OCI-LY7 (cell line): ENCODE data around the gene STX17. TPM values are rescaled to one million over a fixed set of nuclear protein-coding genes. Genes with fewer than 3 reads are reported as not detected.

Experiments used
- BruUV-seq: library from RNA; stranded (reverse); fragments of 400-500 nt; replicated peaks from 2 replicates; lab custom pipeline; 2021; lab: Mats Ljungman, UMichigan
- CTCF ChIA-PET: fragments of 300-600 bp; sonication (Branson Sonifier 250); formaldehyde crosslinking; loops from one replicate; lab custom pipeline; 2022; ENCODE audit warnings: antibody characterized with exemption; ENCODE audit not compliant: unreplicated experiment; lab: Charles Lee
- POLR2A ChIA-PET: fragments of 300-600 bp; sonication (Branson Sonifier 250); formaldehyde crosslinking; loops from one replicate; lab custom pipeline; 2022; ENCODE audit warnings: antibody characterized with exemption; lab: Charles Lee
- DNase-seq: peaks from one replicate; pipeline ENCODE4 v3.0.0-alpha.2; 2015; ENCODE audit warnings: low spot score
- H2AFZ ChIP-seq: fragments of 200-600 bp; sonication (generic), shearing (Covaris generic); 2 replicates; pipeline ENCODE4 v1.6.1; 2014; ENCODE audit warnings: mild to moderate bottlenecking, antibody characterized with exemption, low read length, moderate library complexity
- H3K27ac ChIP-seq: fragments of 200-600 bp; sonication (generic); 2 replicates; pipeline ENCODE4 v1.5.1; 2014; ENCODE audit warnings: mixed run types, low read depth, mild to moderate bottlenecking, moderate library complexity, low read length, inconsistent platforms; ENCODE audit not compliant: poor library complexity, severe bottlenecking
- H3K36me3 ChIP-seq: fragments of 200-600 bp; sonication (generic); 2 replicates; pipeline ENCODE4 v1.6.1; 2014; ENCODE audit warnings: mild to moderate bottlenecking, antibody characterized with exemption, low read length, moderate library complexity, mixed read lengths; ENCODE audit not compliant: insufficient read depth
- H3K4me1 ChIP-seq: fragments of 200-600 bp; sonication (generic); 2 replicates; pipeline ENCODE4 v1.5.1; 2014; ENCODE audit warnings: mild to moderate bottlenecking, low read length; ENCODE audit not compliant: insufficient read depth, poor library complexity, severe bottlenecking
- H3K4me2 ChIP-seq: fragments of 200-600 bp; sonication (generic); 2 replicates; pipeline ENCODE4 v1.6.1; 2014; ENCODE audit warnings: mild to moderate bottlenecking, low read length
- H3K4me3 ChIP-seq: fragments of 200-600 bp; sonication (generic); 2 replicates; pipeline ENCODE4 v1.5.1; 2014; ENCODE audit warnings: mild to moderate bottlenecking, low read depth, low read length; ENCODE audit not compliant: poor library complexity, severe bottlenecking
- H3K79me2 ChIP-seq: fragments of 200-600 bp; sonication (generic); 2 replicates; pipeline ENCODE4 v1.6.1; 2016; ENCODE audit warnings: low read depth, mild to moderate bottlenecking, low read length, moderate library complexity, mixed read lengths; ENCODE audit not compliant: insufficient read depth
- H3K9me2 ChIP-seq: fragments of 200-600 bp; sonication (generic); 2 replicates; pipeline ENCODE4 v1.6.1; 2016; ENCODE audit warnings: mild to moderate bottlenecking, low read length, mixed read lengths; ENCODE audit not compliant: insufficient read depth
- H3K9me3 ChIP-seq: fragments of 200-600 bp; sonication (generic); 2 replicates; pipeline ENCODE4 v1.6.1; 2014; ENCODE audit warnings: mild to moderate bottlenecking, mixed run types, low read length, mixed read lengths
- H4K20me1 ChIP-seq: fragments of 200-600 bp; sonication (generic); 2 replicates; pipeline ENCODE4 v1.6.1; 2014; ENCODE audit warnings: mild to moderate bottlenecking, antibody characterized with exemption, low read length, moderate library complexity, mixed read lengths; ENCODE audit not compliant: insufficient read depth
- EZH2phosphoT487 ChIP-seq: fragments of 200-600 bp; sonication (generic); IDR thresholded peaks from 2 replicates; pipeline ENCODE4 v1.6.1; 2018; ENCODE audit warnings: low read depth, borderline replicate concordance, mild to moderate bottlenecking, mixed run types, antibody characterized with exemption, low read length, moderate library complexity, mixed read lengths
- intact Hi-C: fragments of 100-400 bp; cut with micrococcal nuclease; formaldehyde crosslinking; loops from one replicate; pipeline ENCODE4 v1.10.0; 2022; ENCODE audit not compliant: unreplicated experiment
- total RNA-seq, 2 experiments: library from RNA; depleted of rRNA in 1 of 2; stranded (reverse); fragments of >200 nt in 1 of 2; shearing (Covaris generic) in 1 of 2; gene quantifications; 2 replicates each; pipeline ENCODE4 v1.2.3, GENCODE V29; 2014 to 2022
- TF ChIP-seq, protein P1 (sequence below): fragments of 200-600 bp; sonication (generic); conservative IDR thresholded peaks from 2 replicates; pipeline ENCODE4 v1.5.1; 2014; ENCODE audit warnings: mild to moderate bottlenecking, antibody characterized with exemption, low read length, moderate library complexity, mixed read lengths

STX17 gene
- total RNA-seq, 2 experiments from 2014 or later, result 12.1 to 21.5 TPM

DNA sequence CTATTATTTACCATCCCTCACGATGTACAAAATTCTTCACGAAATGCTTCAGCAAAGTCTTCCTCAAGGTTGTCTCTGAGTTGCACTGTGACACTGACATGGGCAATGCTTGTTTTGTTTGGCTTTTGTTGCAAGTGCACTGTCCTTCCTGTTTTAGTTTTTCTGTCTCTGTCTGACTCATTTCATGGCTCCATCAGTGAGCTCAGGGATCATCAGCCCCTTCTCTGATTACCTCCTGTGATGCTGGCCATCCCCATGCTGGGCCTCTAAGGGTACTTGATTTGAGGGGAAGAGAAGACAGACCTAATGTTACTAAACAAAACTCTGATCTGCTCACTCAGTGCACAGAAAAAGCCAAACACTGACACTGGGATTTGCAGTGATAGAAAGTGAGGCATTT, 37.6 kb upstream of the STX17 start:
- CTCF ChIA-PET, result no interaction called here
- no peak overlapping the region for H3K27ac ChIP-seq
- BruUV-seq, result no TSS peak
- no peaks in the 10 kb centered on the region for H3K36me3 ChIP-seq
- no peaks in the 10 kb centered on the region for H3K9me3 ChIP-seq
- H3K4me1 ChIP-seq, result no peaks in the 10 kb centered on the region
- no peak for DNase-seq
- intact Hi-C loops, result no loop called here
- H4K20me1 ChIP-seq, result no peaks in the 10 kb centered on the region
- H3K4me2 ChIP-seq, result no peak overlapping the region
- no peak for TF ChIP-seq EZH2phosphoT487
- TF ChIP-seq, protein P1, sequence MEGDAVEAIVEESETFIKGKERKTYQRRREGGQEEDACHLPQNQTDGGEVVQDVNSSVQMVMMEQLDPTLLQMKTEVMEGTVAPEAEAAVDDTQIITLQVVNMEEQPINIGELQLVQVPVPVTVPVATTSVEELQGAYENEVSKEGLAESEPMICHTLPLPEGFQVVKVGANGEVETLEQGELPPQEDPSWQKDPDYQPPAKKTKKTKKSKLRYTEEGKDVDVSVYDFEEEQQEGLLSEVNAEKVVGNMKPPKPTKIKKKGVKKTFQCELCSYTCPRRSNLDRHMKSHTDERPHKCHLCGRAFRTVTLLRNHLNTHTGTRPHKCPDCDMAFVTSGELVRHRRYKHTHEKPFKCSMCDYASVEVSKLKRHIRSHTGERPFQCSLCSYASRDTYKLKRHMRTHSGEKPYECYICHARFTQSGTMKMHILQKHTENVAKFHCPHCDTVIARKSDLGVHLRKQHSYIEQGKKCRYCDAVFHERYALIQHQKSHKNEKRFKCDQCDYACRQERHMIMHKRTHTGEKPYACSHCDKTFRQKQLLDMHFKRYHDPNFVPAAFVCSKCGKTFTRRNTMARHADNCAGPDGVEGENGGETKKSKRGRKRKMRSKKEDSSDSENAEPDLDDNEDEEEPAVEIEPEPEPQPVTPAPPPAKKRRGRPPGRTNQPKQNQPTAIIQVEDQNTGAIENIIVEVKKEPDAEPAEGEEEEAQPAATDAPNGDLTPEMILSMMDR, result no peak
- no peak overlapping the region for H2AFZ ChIP-seq
- no peaks in the 10 kb centered on the region for H3K9me2 ChIP-seq
- H3K4me3 ChIP-seq, result no peak overlapping the region
- no peaks in the 10 kb centered on the region for H3K79me2 ChIP-seq
- POLR2A ChIA-PET, result no interaction called here

DNA sequence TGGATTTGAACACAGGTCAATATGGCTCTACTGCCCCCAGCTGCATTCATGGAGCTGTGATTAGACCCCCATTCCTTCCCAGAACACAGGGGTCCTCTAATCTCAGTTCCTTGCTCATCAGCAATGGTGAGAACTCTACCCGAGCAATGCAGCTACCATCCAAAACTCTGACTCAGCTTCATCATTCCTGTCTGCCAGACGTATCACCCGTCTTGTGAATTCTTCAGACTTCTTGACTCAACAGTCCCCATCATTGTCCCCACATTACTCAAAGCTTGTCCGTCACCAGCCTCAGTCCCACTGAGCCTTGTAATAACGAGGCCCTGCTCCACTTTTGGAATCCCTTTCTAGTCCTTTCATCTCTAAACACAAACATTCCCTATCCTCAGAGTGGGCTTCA, 36.3 kb upstream of the STX17 start:
- CTCF ChIA-PET, result no interaction called here
- no TSS peak for BruUV-seq
- Histone ChIP-seq H3K4me2 (no peak overlapping the region), H3K79me2 (no peaks in the 10 kb centered on the region), H3K4me1 (no peaks in the 10 kb centered on the region), H3K36me3 (no peaks in the 10 kb centered on the region), H4K20me1 (no peaks in the 10 kb centered on the region), H3K9me3 (no peaks in the 10 kb centered on the region), H3K4me3 (no peak overlapping the region), H3K9me2 (no peaks in the 10 kb centered on the region), H2AFZ (no peak overlapping the region), H3K27ac (no peak overlapping the region)
- POLR2A ChIA-PET, result interaction anchor here (0.6 kb wide), 1 partner anchor 212 kb away, joined by 3 read pairs; no protein-coding TSS in a partner anchor
- intact Hi-C loops, result no loop called here
- TF ChIP-seq EZH2phosphoT487, result no peak
- TF ChIP-seq, protein P1, result no peak
- no peak for DNase-seq

DNA sequence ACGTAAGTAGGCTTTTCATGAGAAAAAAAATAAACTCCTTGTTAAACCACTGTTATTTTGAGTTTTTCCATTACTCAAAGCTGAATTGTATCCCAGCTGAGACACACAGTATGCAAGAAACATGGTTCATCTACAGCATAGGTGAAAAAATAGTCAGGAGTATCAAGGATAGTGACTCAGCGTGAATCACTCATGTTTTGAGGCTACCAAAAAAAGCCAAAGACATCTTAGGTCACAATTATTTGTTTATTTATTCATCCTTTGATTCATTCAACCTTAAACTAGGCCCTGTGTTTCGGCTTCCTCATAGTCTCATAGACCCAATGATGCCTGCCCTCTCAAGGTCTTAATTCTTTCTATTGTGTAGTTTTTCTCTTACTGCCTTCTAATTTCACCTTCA, 32.9 kb upstream of the STX17 start:
- POLR2A ChIA-PET, result interaction anchor here (1.0 kb wide), 1 partner anchor 14 kb away, joined by 3 read pairs; no protein-coding TSS in a partner anchor
- DNase-seq, result no peak
- BruUV-seq, result no TSS peak
- Histone ChIP-seq H4K20me1 (no peaks in the 10 kb centered on the region), H3K4me2 (no peak overlapping the region), H3K9me2 (no peaks in the 10 kb centered on the region), H3K4me1 (no peaks in the 10 kb centered on the region), H2AFZ (no peak overlapping the region), H3K36me3 (no peaks in the 10 kb centered on the region), H3K79me2 (no peaks in the 10 kb centered on the region), H3K27ac (no peak overlapping the region), H3K4me3 (no peak overlapping the region), H3K9me3 (no peaks in the 10 kb centered on the region)
- TF ChIP-seq, protein P1, result no peak
- TF ChIP-seq EZH2phosphoT487, result no peak
- intact Hi-C loops, result no loop called here
- CTCF ChIA-PET, result no interaction called here
